GM18498 (cell line): ENCODE measurements around the gene SPATA2.

Experiments
- ATAC-seq: cut with Tn5 transposase; IDR thresholded peaks from one replicate; pipeline ENCODE4 v1.9.1; 2021; ENCODE audit warnings: mild to moderate bottlenecking, moderate library complexity; ENCODE audit not compliant: unreplicated experiment

SPATA2 gene

DNA sequence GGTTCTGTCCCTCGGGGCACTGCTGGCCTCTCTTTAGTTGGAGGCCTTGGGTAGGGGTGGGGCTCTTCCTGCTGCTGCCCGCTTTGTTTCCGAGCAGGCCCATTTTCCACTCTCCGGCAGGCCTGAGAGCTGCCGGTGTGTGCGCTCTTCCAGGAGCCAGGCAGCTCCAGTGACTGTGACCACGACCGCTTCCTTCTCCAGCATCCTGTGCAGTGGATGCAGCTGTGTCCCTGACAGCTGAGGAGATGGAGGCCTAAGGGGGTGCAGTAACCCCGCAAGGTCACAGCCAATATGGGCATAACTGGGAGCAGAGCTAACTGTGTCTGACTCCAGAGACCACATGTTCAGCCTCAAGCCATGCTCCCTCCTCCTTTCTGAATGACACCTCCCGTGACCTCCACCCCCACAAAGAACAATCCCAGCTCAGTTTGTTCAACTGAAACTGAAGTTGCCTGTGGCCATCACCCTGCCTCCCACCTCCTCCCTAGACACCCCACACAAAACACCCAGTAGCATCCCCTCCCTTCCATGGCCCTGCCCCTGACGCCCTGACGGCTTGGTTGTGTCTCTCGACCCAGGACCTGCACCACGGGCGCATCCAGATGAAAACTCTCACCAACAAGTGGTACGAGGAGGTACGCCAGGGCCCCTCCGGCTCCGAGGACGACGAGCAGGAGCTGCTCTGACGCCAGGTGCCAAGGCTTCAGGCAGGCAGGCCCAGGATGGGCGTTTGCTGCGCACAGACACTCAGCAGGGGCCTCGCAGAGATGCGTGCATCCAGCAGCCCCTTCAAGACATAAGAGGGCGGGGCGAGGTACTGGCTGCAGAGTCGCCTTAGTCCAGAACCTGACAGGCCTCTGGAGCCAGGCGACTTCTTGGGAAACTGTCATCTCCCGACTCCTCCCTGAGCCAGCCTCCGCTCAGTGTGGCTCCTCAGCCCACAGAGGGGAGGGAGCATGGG lies 27.8 kb downstream of the SPATA2 start:
- no peak for ATAC-seq

DNA sequence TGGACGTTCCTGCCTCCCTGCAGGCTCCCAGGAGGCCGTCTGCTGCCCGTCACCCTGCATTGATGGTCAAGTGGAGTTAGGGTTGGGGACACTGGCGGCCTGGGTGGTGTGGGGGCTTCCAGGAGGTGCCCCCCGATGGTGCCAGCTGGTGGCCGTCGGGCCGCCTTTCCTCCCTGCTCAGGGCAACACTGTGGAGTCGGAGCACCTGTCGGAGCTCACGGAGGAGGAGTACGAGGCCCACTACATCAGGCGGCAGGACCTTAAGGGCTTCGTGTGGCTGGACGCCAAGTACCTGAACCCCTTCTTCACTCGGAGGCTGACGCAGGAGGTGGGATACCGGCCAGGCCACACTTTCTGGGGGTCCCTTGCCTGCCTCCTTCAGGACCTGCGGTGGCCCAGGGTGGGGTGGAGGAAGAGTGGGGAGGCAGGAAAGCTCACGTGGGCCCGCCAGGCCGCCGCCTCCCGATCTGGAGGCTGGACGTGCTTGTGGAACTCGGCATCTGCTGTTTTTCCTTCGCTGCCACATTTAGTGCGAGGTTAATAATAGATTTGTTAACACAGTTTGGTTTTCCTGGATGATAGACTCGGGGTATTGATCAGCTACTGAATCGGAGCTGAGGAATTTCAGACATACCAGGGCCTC lies 28.6 kb downstream of the SPATA2 start:
- no peak for ATAC-seq

DNA sequence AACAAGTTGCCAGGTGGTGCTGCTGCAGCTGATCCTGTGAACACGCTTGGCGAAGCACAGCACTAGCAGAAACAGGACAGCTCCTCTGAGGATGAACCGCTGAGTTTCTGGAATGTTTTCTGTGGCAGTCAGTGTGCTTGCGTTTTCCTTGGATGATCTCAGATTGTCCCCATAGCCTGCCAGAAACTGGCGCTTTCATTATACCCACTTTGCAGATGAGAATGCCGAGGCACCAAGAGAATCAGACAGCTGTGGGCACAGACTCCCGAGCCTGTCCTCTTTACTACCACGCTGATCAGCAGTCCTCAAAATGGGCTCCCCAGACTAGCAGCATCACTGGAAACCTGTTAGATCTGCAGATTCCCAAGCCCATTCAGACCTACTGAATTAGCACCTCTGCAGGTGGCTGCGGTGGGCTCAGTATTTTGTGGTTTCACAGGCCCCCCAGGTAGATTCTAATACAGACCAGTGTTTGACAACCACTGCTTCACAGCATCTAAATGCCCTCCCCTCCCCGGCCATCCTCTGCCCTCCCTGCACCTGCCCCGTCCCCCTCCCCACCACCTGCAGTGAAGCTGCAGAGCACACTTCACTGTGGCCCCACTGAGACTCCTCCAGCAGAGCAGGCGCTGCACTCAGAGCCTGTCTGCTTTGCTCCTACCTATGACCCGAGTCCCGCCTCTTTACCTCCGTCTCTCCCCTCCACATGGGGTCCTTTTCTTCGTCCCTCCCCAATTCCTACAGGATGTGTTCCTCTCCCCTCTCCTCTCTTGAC lies 29.6 kb downstream of the SPATA2 start:
- ATAC-seq, result no peak

DNA sequence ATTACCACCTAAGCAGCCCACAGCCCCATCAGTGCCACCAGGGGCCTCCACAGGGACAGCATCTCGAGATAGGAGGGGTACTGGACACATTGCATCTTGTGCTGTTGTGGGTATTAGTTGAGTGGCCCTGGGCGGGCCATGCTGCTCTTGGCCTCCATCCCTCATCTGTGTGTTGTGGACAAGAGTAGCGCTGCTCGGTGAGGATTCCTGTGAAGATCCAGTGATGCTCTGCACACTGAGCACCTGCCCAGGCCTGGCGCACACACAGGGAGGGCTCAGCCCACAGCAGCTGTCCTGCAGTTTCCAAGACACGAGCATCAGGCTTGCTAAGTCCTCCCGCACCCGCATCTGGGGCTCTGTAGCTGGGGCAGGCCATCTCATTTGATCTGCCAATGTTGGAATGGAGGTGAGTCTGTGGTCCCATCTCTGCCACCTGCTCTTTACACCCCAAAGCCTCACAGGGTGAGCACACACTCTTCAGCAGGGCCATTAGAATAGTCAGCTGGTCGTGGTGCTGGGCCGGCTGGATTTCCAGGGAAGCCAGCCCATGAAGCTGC lies 32.0 kb downstream of the SPATA2 start:
- no peak for ATAC-seq

DNA sequence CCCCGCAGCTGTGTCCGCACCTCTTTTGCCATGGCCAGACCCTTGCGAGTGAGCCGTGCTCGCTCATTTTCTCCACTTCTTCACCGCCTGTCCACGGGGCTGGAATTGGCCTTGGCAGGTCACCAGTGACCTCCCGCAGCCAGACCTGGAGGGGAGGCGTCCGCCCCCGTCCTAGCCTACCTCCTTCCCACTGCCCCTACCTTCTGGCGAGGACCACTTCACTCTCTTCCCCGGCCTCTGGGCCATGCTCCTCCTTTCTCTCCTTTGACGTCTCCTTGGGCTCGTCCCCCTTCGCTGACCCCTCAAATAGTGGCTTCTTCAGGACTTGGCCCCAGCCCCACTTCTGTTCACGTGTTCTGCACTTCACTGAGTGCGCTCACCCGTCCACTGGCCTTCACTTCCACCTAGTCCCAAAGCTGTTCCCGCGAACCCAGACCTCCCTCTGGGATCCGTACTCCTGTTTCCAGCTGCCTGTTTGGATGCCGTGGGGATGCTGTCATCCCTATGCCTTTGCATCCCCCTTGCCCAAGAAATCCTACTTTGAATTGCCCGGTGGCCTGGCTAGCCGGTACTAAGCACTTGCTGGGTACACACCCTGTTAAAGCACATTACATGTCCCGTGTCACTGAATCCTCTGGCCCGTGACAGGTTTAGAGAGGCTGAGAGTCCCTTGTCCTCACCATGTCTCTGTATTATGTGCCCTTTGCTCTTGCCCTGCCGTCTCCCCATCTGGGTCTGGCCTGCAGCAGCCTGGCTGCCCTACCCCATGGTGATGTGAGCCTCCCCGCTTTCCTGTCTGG lies 33.0 kb downstream of the SPATA2 start:
- no peak for ATAC-seq

DNA sequence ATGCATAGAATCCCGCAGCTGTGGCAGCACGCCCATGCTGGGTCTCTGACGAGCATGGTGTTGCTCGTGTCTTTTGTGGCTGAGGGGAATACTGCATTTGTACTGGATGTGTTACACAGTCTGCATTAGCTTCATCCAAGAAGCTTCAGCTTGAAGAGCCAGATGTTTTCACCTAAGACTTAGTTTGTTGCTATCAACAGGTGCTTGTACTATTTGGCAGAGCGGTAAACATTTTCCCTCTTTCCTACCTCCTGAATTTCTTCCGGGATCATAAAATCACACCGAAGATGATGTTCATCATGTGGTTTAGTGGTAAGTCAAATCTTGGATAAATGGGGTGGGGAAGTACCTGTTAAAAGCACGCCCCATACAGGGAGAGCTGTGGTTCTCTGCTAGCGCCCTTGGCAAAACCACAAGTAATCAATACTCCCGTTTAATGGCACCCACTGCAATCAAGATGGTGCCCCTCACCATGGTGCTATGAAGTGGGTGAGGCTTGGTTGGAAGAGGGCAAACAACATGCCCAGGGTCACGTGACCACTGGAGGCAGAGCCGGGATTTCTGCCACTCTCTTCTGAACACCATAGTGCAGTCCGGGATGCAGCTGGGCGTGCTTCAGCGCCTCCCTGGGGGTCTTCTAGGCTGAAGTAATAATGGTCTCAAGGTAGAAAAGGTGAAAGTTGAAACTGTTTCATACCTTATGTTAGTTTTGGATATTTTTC lies 34.4 kb downstream of the SPATA2 start:
- no peak for ATAC-seq

DNA sequence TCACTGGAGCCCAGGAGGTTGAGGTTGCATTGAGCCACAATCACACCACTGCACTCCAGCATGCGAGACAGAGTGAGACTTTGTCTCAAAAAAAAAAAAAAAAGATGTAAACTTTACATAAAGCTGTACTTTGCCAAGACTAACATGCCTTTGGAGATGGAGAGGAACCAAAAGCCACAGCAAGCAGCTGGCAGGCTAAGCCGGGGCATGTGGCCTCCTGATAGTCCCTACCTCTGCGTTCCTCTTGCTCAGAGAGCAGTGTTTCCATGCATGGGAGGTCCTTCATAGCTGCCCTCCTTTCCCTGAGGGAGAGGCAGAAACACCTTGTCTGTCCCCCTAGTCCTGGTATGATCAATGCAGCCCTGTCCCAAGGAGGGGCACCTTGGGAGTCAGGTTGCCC lies 35.2 kb downstream of the SPATA2 start:
- ATAC-seq, result no peak

DNA sequence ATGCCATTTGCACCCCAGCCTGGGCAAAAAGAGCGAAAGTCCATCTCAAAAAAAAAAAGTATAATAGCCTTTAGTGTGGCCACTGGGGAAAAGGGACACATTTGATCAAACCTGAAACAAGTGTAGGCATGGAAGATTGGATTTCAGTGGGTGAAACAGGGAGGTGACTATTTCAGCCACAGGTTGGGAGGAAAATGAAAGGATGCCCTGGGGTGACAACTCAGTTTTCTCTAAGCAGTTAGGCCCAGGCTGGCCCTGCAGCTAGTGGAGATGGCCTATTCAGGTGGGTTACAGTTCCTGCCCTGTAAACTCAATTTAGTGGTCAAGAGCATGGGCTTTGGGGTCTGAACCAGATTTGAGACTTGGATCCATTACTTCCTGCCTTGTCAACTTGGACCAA lies 36.4 kb downstream of the SPATA2 start:
- ATAC-seq, result no peak

DNA sequence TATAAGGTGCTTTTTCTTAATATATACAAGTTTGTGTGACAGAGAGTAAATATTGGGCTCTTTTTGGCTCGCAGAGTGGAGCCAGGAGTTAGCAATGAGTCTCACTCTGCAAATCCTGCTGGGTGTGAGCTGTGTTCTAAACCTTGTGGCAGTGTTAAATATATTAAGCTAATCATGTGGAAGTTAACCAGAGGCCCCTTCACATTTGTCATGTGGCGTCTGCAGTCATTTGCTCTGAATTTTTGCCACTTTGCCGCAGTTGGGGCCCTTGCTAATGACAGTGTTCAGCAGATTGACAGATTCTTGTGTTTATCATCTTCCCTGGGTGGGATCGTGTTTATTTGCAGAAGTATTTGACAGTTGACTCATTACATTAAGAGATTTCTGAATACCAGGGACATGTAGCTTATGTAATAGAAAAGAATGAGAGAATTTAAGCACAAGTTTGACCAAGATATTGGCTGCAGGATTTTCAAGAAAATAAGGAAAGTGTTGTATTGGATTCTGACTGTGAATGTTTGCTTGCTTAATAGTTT lies 37.9 kb downstream of the SPATA2 start:
- ATAC-seq, result no peak

DNA sequence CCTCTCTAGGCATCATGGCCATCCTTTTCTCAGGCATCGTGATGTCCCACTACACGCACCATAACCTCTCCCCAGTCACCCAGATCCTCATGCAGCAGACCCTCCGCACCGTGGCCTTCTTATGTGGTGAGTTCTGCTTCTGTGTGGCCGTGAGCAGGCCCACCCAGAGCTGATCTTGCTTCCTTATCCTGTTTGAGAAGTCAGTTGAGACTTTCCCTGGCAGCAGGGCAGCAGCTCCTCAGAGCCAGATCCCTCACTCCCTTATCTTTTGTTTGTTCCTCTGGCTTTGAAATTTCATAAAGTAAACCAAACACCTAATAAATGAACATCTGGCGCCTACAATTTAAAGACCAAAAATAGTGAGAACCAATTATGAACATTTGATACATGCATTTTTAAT lies 40.6 kb downstream of the SPATA2 start:
- no peak for ATAC-seq

DNA sequence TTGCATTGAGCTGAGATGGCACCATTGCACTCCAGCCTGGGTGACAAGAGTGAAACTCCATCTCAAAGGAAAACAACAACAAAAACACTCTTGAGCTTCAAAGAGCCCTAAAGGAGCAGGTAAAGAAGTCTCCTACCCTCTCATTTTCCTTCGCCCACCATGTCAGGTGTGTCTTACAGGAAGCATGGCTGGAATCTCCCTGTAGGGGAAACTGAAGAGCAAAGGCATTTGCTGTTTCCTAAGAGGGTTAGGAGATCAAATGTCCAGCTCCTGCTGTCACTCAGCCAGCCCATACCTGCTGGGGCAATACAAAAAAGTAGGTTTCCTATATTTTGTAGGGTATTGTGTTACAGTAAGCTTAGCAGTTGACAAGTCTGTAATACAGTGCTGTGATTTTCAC lies 43.3 kb downstream of the SPATA2 start:
- no peak for ATAC-seq

DNA sequence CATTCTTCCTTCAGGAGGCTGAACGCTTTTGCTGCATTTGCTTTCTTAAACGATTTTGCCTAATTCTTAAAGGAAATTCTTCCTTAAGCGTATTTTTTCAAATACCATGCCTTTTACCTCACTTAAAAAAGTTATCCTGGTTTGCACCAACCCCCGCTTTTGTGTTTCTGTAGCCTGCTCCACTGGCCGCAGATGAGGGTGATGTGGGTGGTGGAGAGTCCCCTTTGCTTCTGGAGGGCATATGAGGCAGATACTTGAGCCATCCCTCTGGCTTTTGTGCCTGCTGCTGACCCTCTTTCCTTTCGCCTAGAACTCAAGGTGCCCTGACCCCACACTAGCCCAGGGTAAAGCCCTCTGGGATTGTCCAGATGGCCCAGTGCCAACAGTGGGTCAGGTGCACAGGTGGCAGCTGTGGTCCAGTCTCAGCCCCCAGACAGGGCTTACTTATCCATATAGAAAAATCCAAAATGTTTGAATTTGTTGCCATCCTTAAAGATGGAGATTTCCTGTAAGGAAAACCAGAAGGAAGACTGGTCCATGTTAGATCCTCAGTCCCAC lies 43.9 kb downstream of the SPATA2 start:
- ATAC-seq, result no peak

DNA sequence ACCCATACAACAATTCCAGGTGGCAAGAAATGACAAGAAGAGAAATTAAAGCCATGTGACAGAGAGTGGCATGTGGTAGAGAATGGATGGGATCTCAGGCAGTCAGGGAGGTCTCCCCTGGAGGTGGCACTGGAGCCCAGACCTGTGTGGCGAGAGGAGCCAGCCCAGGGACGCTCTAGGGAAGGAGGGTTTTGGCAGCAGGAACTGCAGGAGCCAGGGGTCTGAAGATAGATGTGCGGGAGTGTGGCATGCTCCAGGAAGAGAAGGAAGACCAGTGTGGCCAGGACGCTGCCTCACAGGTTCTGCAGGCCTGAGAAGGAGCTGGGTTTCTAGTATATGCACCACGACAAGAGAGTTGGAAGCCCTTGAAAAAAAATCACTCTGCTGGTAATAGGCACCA lies 45.1 kb downstream of the SPATA2 start:
- no peak for ATAC-seq

DNA sequence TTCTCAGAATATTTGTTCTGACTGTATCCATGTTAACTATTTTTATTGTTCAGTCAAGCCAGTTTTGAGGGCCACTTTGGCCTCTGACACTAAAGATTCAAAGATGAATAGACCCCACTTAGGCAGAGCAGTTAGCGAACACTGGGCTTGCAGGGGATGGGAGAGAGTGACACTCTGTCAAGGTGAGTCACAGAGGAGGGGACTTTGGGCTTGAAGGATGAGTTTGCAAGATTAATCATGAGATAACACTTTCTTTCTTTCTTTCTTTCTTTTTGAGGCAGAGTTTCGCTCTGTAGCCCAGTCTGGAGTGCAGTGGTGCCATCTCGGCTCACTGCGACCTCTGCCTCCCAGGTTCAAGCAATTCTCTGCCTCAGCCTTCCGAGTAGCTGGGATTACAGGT lies 46.4 kb downstream of the SPATA2 start:
- ATAC-seq, result no peak

DNA sequence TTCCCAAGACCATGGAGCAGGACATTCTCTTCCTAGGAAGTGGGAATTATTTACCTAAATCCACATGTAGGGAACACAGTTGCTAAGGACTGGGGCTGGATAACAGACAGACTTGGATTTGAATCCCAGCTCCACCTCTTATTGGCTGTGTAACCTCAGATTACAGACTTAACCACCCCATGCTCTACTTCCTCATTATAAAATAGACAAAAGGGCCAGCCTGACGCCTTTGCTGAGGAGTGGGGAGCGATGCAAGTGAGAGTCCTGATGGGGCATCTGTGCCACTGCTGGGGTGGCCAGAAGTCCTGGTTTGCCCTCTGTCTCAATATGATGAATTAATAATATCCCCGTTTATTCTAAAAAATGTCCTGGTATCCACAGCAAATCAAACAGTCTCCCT lies 46.8 kb downstream of the SPATA2 start:
- ATAC-seq, result no peak

DNA sequence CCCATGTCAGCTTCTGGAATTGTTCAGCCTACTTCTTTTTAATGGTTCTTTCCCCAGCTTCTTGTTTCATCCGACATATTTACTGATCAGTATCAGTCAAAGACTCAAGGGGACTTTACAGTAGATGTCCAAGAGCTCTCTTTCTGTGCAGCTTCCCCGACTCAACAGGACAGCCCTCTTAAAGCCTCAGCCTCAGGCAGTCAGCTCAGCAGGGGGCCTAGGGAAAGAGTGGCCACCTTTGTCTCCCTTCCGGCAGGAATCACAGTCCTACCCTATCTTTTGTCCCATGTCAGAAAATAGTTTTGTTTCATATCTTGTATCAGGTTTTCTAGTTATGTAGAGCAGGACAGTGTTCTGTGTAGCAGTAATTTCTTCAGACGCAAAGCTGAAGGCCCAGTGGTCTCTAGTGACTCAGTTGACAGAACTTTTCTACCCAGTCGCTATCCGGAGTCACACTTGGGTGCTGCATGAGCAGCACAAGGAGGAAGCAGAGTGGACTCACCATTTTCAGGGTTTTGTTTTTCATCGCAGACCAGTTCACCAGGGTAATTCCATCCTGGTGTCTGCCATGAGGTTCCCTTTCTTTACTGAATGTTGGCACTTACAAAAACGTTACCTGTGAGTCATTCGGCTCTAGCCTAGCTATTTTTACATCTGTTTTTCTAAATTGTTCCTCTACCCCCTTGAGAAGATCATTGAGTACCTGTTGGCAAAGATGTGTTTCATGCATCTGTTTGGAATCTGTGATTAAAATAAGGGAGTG lies 47.7 kb downstream of the SPATA2 start:
- ATAC-seq, result no peak

DNA sequence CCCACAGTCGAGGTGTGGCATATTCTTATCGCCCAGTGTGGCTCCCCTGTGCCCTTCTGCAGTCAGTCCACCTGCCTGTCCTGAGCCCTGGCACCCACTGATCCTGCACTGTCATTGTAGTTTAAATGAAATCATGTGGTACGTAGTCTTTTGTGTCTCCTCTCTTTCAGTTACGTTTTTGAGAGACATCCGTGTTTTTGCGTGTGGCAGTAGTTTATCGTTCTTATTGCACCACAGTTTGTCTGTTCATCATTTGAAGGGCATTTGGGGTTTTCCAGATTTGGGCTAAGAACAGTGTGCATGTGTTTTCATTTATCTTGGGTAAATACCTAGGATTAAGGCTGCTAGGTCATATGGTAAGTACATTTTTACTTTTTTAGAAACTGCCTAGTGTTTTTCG lies 49.3 kb downstream of the SPATA2 start:
- ATAC-seq, result no peak

DNA sequence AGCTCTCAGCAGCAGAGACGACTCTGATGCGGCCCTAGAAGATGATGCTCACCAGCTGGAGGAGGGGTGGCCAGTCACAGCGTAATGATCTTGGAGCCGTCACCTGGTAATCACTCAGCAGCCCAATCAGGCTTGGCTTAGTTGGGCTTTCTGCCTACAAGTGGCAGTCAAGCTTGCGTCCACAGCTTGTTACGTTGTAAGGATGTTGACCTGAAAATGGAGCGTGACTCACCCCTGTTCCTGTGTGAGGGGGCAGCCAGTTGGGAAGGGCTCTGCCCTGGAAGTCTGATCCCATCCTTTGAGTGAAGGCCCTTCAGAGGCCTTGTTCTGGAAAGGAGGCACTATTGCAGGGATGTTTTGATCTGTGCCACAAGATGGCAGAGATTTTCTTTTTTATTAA lies 49.8 kb downstream of the SPATA2 start:
- ATAC-seq, result no peak

DNA sequence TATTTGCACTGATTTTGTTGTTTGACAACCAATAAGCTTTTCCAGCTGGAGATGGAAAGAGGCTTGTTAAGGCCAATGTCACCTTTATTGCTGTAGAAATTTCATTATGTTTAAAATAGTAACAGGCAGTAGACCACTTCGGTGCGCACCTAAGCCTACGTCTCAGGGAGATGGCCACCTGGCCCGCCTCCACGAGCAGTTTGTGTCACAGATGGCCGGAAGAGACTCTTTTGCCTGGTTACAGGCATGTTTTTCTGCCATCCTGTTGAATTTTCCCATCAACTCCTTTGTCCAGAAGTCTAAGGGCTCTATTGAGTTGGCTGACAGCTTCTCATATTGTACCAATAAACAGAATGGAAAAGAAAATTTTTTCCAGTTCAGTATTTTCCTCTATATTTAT lies 51.7 kb downstream of the SPATA2 start:
- no peak for ATAC-seq
